WI38 (cell line): ENCODE results near the gene GALNT17.

Experiments
- H3K4me3 ChIP-seq: 2 replicates; pipeline ENCODE4 v1.5.1; 2011; ENCODE audit warnings: low read depth, mild to moderate bottlenecking, control low read depth, low read length
- TF ChIP-seq, protein P1 (sequence below): IDR thresholded peaks from 2 replicates; pipeline ENCODE4 v1.5.1; 2012; ENCODE audit warnings: low read depth, mild to moderate bottlenecking, control low read depth, low read length

GALNT17 gene

GRCh38 chr7:71491336-71491735, 359.4 kb downstream of the GALNT17 start:
- no peak overlapping the region for H3K4me3 ChIP-seq
- TF ChIP-seq, protein P1, sequence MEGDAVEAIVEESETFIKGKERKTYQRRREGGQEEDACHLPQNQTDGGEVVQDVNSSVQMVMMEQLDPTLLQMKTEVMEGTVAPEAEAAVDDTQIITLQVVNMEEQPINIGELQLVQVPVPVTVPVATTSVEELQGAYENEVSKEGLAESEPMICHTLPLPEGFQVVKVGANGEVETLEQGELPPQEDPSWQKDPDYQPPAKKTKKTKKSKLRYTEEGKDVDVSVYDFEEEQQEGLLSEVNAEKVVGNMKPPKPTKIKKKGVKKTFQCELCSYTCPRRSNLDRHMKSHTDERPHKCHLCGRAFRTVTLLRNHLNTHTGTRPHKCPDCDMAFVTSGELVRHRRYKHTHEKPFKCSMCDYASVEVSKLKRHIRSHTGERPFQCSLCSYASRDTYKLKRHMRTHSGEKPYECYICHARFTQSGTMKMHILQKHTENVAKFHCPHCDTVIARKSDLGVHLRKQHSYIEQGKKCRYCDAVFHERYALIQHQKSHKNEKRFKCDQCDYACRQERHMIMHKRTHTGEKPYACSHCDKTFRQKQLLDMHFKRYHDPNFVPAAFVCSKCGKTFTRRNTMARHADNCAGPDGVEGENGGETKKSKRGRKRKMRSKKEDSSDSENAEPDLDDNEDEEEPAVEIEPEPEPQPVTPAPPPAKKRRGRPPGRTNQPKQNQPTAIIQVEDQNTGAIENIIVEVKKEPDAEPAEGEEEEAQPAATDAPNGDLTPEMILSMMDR, result no peak

GRCh38 chr7:71495828-71496227, 363.9 kb downstream of the GALNT17 start:
- no peak overlapping the region for H3K4me3 ChIP-seq
- TF ChIP-seq, protein P1, result no peak

DNA sequence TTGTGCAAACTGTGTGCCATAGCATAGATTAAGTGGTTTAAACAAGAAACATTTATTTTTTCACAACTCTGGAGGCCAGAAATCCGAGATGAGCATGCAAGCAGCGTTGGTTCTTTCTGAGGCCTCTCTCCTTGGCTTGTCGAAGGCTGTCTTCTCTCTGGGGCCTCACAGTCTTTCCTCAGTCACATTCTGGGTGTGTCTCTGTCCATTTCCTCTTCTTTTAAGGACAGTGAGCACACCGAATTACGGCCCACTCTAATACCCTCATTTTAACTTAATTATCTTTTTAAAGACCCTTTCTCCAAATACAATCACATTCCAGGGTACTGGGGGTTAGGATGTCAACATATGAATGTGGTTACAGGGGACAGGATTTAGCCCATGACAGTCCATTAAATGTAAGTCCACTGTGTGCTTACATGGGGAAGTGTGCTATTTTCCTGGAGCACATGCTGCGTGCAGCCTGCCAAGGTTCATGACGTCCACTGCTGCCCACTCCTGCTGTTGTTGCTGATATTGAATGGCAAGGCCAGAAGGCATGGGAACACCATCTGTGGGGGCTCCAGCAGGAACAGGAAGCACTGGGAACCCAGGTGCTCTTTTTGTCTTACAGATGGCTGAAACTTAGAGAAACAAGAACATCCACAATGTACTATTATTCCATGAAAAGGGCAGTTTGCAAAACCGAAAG, 365.5 kb downstream of the GALNT17 start:
- no peak overlapping the region for H3K4me3 ChIP-seq
- TF ChIP-seq, protein P1, result no peak

DNA sequence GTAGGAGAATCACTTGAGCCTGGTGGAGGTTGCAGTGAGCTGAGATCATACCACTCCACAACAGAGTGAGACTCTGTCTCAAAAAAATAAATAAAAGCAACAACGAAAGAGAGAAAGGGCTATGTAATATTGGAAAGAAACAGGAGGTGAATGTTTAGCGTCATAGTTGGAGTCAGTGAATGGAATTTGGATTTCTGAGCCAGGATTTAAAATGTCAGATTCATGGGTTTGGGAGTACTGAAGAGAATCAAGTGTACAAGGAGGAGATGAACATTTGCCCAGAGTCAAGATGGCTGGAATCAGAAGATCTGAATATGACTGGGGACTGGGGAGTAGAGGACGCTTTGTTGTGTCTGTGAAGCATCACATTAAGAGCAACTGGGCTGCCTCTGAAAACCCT, 366.4 kb downstream of the GALNT17 start:
- TF ChIP-seq, protein P1, result no peak
- no peak overlapping the region for H3K4me3 ChIP-seq

- TF ChIP-seq, protein P1, result no peak
- no peak overlapping the region for H3K4me3 ChIP-seq
Measured at GRCh38 chr7:71504697-71505441, 372.9 kb downstream of the GALNT17 start.

- H3K4me3 ChIP-seq, result no peak overlapping the region
- TF ChIP-seq, protein P1, result no peak
Measured at GRCh38 chr7:71506822-71507221, 374.9 kb downstream of the GALNT17 start.
